Measurements from ENCODE around the gene TRIM72. TPM values are rescaled to one million over a fixed set of nuclear protein-coding genes. Genes with fewer than 3 reads are reported as not detected.
A peak's percentile ranks its signal among the peaks of the same experiment; 100 is the strongest.

TRIM72 gene
- total RNA-seq, 1 experiment from 2014 or later, result 1.8 TPM

GRCh38 chr16:31179747-31180459, 34.0 kb upstream of the TRIM72 start, which contains the start of gene FUS:
Gene FUS (plus strand): TSS chr16:31180139. CDS start chr16:31180215, 76 bp downstream.
- DNase-seq (ENCODE audit: low spot score) (peak; percentile 86), ATAC-seq (peak; percentile 60)
- H3K4me1 Mint-ChIP-seq, result peaks cover 31% of the 10 kb centered on the region
- H3K36me3 Mint-ChIP-seq, result peaks cover 39% of the 10 kb centered on the region
- no peaks in the 10 kb centered on the region for H3K27me3 Mint-ChIP-seq (ENCODE audit: low read depth)
- peak within 1 kb of the TSS; percentile 95 for H3K4me3 Mint-ChIP-seq
- CTCF ChIA-PET, result interaction anchor here (1.3 to 1.8 kb wide), 4 partner anchors 37 to 226 kb away, joined by 3 to 18 read pairs (median 4); partner anchors contain the start of gene KAT8
- H3K27ac Mint-ChIP-seq, result peak within 1 kb of the TSS; percentile 100
- no peaks in the 10 kb centered on the region for H3K9me3 Mint-ChIP-seq
- POLR2A ChIA-PET, result interaction anchor here (0.5 to 3.5 kb wide), 27 partner anchors 9 to 535 kb away, joined by 3 to 24 read pairs (median 5); partner anchors contain the start of genes KAT8, PRSS8, PYCARD and ZNF646
- TF ChIP-seq FOXP1 (CRISPR knock-in tag; IDR thresholded peaks at IDR 0.05; ENCODE audit: borderline replicate concordance) (peak; percentile 73), ATF1 (CRISPR knock-in tag; IDR thresholded peaks at IDR 0.05) (peak; percentile 90; the same call in 1 of the 2 replicates), PRRX2 (CRISPR knock-in tag; IDR thresholded peaks at IDR 0.05) (no peak; the same call in 1 of the 2 replicates), ETV6 (CRISPR knock-in tag; IDR thresholded peaks at IDR 0.05) (peak; percentile 63; the same call in 1 of the 2 replicates), ZNF232 (CRISPR knock-in tag; IDR thresholded peaks at IDR 0.05) (peak; percentile 58; the same call in 1 of the 2 replicates), ZNF416 (CRISPR knock-in tag; IDR thresholded peaks at IDR 0.05) (peak; percentile 87; the same call in 1 of the 2 replicates), NFATC4 (CRISPR knock-in tag; IDR thresholded peaks at IDR 0.05) (peak; percentile 88), IRF1 (CRISPR knock-in tag; IDR thresholded peaks at IDR 0.05) (peak; percentile 45; the same call in 1 of the 2 replicates), ESRRA (CRISPR knock-in tag; IDR thresholded peaks at IDR 0.05; ENCODE audit: borderline replicate concordance) (peak; percentile 65; the same call in 1 of the 2 replicates), FOXP4 (CRISPR knock-in tag; IDR thresholded peaks at IDR 0.05) (peak; percentile 46; the same call in 1 of the 2 replicates), NFE2L1 (CRISPR knock-in tag; IDR thresholded peaks at IDR 0.05) (peak; percentile 80), FOXK1 (CRISPR knock-in tag; IDR thresholded peaks at IDR 0.05) (peak; percentile 63; the same call in 1 of the 2 replicates), ZNF219 (CRISPR knock-in tag; IDR thresholded peaks at IDR 0.05; ENCODE audit: borderline replicate concordance) (peak; percentile 19; the same call in 1 of the 2 replicates), ATF6 (CRISPR knock-in tag; IDR thresholded peaks at IDR 0.05) (0 out of 2 replicates have a peak, but pooled peaks have one; percentile 76), CTCF (IDR thresholded peaks at IDR 0.05) (no peak), TEAD4 (CRISPR knock-in tag; IDR thresholded peaks at IDR 0.05) (peak; percentile 15; the same call in 1 of the 2 replicates), ZNF671 (CRISPR knock-in tag; IDR thresholded peaks at IDR 0.05) (peak; percentile 88; the same call in 1 of the 2 replicates), E2F1 (CRISPR knock-in tag; IDR thresholded peaks at IDR 0.05) (no peak), GABPB1 (CRISPR knock-in tag; IDR thresholded peaks at IDR 0.05) (peak; percentile 45), MAX (CRISPR knock-in tag; IDR thresholded peaks at IDR 0.05) (peak; percentile 13; the same call in 1 of the 2 replicates), ZNF281 (CRISPR knock-in tag; IDR thresholded peaks at IDR 0.05) (no peak), CREB1 (CRISPR knock-in tag; IDR thresholded peaks at IDR 0.05) (0 out of 2 replicates have a peak, but pooled peaks have one; percentile 62), RELA (CRISPR knock-in tag; IDR thresholded peaks at IDR 0.05; ENCODE audit: borderline replicate concordance) (0 out of 2 replicates have a peak, but pooled peaks have one; percentile 63), ZMAT4 (CRISPR knock-in tag; IDR thresholded peaks at IDR 0.05) (peak; percentile 44; the same call in 1 of the 2 replicates)
